ENCODE measurements around the gene NEUROG3.
"Not testable (repeated sequence)": the region's sequence is repeated elsewhere in the genome, so short reads cannot be mapped to it uniquely, and the experiment has no call there.

The NEUROG3 gene

GRCh38 chr10:69562731-69563254 lies 10.4 kb downstream of the NEUROG3 start:
- H3K4me3 ChIP-seq (ENCODE audit: low read length), result no peak overlapping the region
- TF ChIP-seq ZNF274 (IDR thresholded peaks at IDR 0.05; ENCODE audit: low read depth, low read length), result no peak

- H3K4me3 ChIP-seq (ENCODE audit: low read length), result no peak overlapping the region
- TF ChIP-seq ZNF274 (IDR thresholded peaks at IDR 0.05; ENCODE audit: low read depth, low read length), result no peak
Observed at GRCh38 chr10:69559525-69559924, 13.7 kb downstream of the NEUROG3 start.

- no peak overlapping the region for H3K4me3 ChIP-seq (ENCODE audit: low read length)
- TF ChIP-seq ZNF274 (IDR thresholded peaks at IDR 0.05; ENCODE audit: low read depth, low read length), result no peak
Observed at GRCh38 chr10:69558559-69558958, 14.7 kb downstream of the NEUROG3 start.

- TF ChIP-seq ZNF274 (IDR thresholded peaks at IDR 0.05; ENCODE audit: low read depth, low read length), result no peak
- H3K4me3 ChIP-seq (ENCODE audit: low read length), result no peak overlapping the region
Observed at GRCh38 chr10:69554611-69555010, 18.6 kb downstream of the NEUROG3 start.

- TF ChIP-seq ZNF274 (IDR thresholded peaks at IDR 0.05; ENCODE audit: low read depth, low read length), result no peak
Observed at GRCh38 chr10:69553328-69553727, 19.9 kb downstream of the NEUROG3 start.

GRCh38 chr10:69552268-69552667 lies 21.0 kb downstream of the NEUROG3 start:
- no peak overlapping the region for H3K4me3 ChIP-seq (ENCODE audit: low read length)
- no peak for TF ChIP-seq ZNF274 (IDR thresholded peaks at IDR 0.05; ENCODE audit: low read depth, low read length)

More at GRCh38 chr10:69553328-69553727, 19.9 kb downstream of the NEUROG3 start:
- H3K4me3 ChIP-seq (ENCODE audit: low read length), result no peak overlapping the region

- TF ChIP-seq ZNF274 (IDR thresholded peaks at IDR 0.05; ENCODE audit: low read depth, low read length), result no peak
- no peak overlapping the region for H3K4me3 ChIP-seq (ENCODE audit: low read length)
Observed at GRCh38 chr10:69549959-69550358, 23.3 kb downstream of the NEUROG3 start.

GRCh38 chr10:69541463-69541862 lies 31.8 kb downstream of the NEUROG3 start:
- no peak for TF ChIP-seq ZNF274 (IDR thresholded peaks at IDR 0.05; ENCODE audit: low read depth, low read length)
- no peak overlapping the region for H3K4me3 ChIP-seq (ENCODE audit: low read length)

- TF ChIP-seq ZNF274 (IDR thresholded peaks at IDR 0.05; ENCODE audit: low read depth, low read length), result no peak
- H3K4me3 ChIP-seq (ENCODE audit: low read length), result no peak overlapping the region
Observed at GRCh38 chr10:69538461-69538860, 34.8 kb downstream of the NEUROG3 start.

GRCh38 chr10:69537449-69537848 lies 35.8 kb downstream of the NEUROG3 start:
- TF ChIP-seq ZNF274 (IDR thresholded peaks at IDR 0.05; ENCODE audit: low read depth, low read length), result no peak
- H3K4me3 ChIP-seq (ENCODE audit: low read length), result no peak overlapping the region

- H3K4me3 ChIP-seq (ENCODE audit: low read length), result not testable (repeated sequence)
Observed at GRCh38 chr10:69536521-69536920, 36.7 kb downstream of the NEUROG3 start.

- no peak for TF ChIP-seq ZNF274 (IDR thresholded peaks at IDR 0.05; ENCODE audit: low read depth, low read length)
- no peak overlapping the region for H3K4me3 ChIP-seq (ENCODE audit: low read length)
Observed at GRCh38 chr10:69533658-69534057, 39.6 kb downstream of the NEUROG3 start.

- no peak overlapping the region for H3K4me3 ChIP-seq (ENCODE audit: low read length)
- no peak for TF ChIP-seq ZNF274 (IDR thresholded peaks at IDR 0.05; ENCODE audit: low read depth, low read length)
Observed at GRCh38 chr10:69527961-69528360, 45.3 kb downstream of the NEUROG3 start.
